ENCODE results near the gene KRIT1.

- TF ChIP-seq, protein P1, sequence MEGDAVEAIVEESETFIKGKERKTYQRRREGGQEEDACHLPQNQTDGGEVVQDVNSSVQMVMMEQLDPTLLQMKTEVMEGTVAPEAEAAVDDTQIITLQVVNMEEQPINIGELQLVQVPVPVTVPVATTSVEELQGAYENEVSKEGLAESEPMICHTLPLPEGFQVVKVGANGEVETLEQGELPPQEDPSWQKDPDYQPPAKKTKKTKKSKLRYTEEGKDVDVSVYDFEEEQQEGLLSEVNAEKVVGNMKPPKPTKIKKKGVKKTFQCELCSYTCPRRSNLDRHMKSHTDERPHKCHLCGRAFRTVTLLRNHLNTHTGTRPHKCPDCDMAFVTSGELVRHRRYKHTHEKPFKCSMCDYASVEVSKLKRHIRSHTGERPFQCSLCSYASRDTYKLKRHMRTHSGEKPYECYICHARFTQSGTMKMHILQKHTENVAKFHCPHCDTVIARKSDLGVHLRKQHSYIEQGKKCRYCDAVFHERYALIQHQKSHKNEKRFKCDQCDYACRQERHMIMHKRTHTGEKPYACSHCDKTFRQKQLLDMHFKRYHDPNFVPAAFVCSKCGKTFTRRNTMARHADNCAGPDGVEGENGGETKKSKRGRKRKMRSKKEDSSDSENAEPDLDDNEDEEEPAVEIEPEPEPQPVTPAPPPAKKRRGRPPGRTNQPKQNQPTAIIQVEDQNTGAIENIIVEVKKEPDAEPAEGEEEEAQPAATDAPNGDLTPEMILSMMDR (IDR thresholded peaks at IDR 0.05) = no peak
- TF ChIP-seq EZH2 (IDR thresholded peaks at IDR 0.05) (no peak), EZH2phosphoT487 (IDR thresholded peaks at IDR 0.05) (no peak)
Measured at GRCh38 chr7:92226981-92227380, 18.7 kb downstream of the KRIT1 start.
